ENCODE measurements around the gene VIL1.

DNA sequence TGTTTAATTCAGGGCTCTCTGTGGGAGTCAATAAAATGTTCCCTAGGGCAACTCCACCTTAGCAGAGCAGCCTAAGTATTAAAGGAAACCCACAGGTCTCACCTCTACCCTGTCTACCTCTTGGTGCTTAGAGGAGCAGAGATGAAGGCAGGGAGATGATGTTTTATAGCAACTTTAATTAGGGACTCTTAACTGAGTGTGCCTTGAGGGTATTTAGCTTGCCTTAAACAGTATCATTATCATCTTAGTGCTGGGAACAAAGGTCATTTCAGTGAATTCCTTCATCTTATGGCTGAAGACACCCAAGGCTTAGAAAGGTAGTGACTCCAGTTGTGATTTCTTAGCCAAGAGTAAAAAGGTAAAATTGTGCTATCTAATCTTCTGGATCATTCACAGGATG lies 26.7 kb downstream of the VIL1 start:
- TF ChIP-seq, protein P1, sequence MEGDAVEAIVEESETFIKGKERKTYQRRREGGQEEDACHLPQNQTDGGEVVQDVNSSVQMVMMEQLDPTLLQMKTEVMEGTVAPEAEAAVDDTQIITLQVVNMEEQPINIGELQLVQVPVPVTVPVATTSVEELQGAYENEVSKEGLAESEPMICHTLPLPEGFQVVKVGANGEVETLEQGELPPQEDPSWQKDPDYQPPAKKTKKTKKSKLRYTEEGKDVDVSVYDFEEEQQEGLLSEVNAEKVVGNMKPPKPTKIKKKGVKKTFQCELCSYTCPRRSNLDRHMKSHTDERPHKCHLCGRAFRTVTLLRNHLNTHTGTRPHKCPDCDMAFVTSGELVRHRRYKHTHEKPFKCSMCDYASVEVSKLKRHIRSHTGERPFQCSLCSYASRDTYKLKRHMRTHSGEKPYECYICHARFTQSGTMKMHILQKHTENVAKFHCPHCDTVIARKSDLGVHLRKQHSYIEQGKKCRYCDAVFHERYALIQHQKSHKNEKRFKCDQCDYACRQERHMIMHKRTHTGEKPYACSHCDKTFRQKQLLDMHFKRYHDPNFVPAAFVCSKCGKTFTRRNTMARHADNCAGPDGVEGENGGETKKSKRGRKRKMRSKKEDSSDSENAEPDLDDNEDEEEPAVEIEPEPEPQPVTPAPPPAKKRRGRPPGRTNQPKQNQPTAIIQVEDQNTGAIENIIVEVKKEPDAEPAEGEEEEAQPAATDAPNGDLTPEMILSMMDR (IDR thresholded peaks at IDR 0.05): no peak
- TF ChIP-seq POLR2A (IDR thresholded peaks at IDR 0.05) (no peak), EP300 (IDR thresholded peaks at IDR 0.05) (no peak)
